ENCODE results near the gene KRTAP21-3.

KRTAP21-3 gene

DNA sequence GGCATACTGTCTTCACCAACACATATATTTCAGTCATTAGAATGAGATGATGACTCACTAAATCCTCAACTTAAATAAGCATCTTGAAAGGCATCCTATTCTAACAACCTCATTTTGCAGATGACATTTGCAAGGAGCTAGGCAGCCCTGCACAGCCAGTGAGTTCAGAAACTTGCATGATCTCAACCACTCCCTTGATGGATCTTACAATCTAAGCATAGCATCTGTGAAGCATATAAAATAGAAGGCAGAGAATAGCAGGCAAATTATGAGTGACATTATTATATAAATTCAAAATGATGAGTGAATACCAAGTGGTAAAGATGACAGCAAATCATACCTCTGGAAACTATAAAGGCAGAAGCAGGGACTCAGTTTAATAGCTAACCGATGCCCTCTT, 44.3 kb downstream of the KRTAP21-3 start:
- Histone ChIP-seq H3K4me2 (no peak overlapping the region), H3K4me1 (no peaks in the 10 kb centered on the region), H4K20me1 (no peaks in the 10 kb centered on the region), H3K9me3 (replicated peaks in 1 of 11) (no peaks in the 10 kb centered on the region; a peak in 1 of 22 replicates), H3K9ac (no peak overlapping the region), H3K4me3 (no peak overlapping the region), H3K27me3 (no peaks in the 10 kb centered on the region), H3K27ac (no peak overlapping the region), H3K36me3 (no peaks in the 10 kb centered on the region)
- TF ChIP-seq Cebpa-rat (IDR thresholded peaks at IDR 0.05), result no peak

DNA sequence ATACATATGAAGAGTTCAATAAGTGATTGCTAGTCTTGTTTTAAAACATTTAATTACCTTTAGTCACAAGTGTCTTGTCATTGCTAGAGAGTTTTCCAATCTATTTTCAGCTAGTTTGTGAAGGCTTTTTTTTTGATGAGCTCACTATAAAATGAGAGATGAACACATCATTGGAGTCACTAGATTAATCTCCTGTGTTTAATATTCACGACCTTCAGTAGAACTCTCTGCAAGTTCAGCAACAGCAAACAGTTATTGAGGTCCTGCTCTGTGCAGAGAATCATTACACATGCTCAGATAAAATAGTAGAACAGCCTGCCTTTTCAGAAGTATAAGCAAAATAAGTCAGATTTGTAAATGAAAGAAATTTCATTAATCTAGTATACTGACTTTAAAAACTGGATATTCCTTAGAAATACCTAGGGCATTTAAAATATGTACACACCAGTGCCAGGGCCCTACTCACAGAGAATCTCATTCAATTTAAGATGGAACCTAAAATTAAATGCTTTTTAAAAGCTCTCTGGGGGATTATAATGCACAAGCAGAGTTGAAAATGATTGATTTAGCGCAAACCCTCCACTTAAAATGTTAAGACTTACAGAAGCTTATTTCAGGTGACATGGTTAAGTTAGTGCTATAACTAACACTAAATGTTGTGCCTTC, 45.5 kb downstream of the KRTAP21-3 start:
- Histone ChIP-seq H3K4me1 (no peaks in the 10 kb centered on the region), H4K20me1 (no peaks in the 10 kb centered on the region), H3K9me3 (replicated peaks in 1 of 11) (no peaks in the 10 kb centered on the region; a peak in 1 of 22 replicates), H3K36me3 (no peaks in the 10 kb centered on the region), H3K4me2 (no peak overlapping the region), H3K9ac (no peak overlapping the region), H3K27me3 (no peaks in the 10 kb centered on the region), H3K27ac (no peak overlapping the region), H3K4me3 (no peak overlapping the region)
- no peak for TF ChIP-seq Cebpa-rat (IDR thresholded peaks at IDR 0.05)

DNA sequence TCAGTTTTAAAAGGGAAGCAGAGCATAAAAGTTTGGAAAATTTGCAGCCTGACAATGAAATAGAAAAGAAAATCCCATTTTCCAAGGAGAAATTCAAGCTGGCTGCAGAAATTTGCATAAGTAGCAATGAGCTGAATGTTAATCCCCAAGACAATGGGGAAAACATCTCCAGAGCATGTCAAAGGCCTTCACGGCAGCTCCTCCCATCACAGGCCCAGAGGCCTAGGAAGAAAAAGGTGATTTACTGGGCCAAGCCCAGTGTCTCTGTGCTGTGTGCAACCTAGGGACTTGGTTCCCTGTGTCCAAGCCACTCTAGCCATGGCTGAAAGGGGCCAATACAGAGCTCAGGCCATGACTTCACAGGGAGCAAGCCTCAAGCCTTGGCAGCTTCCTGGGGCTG, 49.8 kb downstream of the KRTAP21-3 start:
- Histone ChIP-seq H3K27ac (no peak overlapping the region), H3K4me3 (no peak overlapping the region), H3K9me3 (replicated peaks in 1 of 11) (no peaks in the 10 kb centered on the region; a peak in 1 of 22 replicates), H3K9ac (no peak overlapping the region), H3K36me3 (no peaks in the 10 kb centered on the region), H3K27me3 (no peaks in the 10 kb centered on the region), H3K4me1 (no peaks in the 10 kb centered on the region), H3K4me2 (no peak overlapping the region), H4K20me1 (no peaks in the 10 kb centered on the region)
- TF ChIP-seq Cebpa-rat (IDR thresholded peaks at IDR 0.05), result no peak

All from BLaER1 treated with 17β-estradiol and CSF1 and Interleukin-3, amounts not matched to agents 10 nM and 100 nM (cell line).